PC-9 (cell line): ENCODE results near the gene CNTNAP2. TPM values are rescaled to one million over a fixed set of nuclear protein-coding genes. Genes with fewer than 3 reads are reported as not detected.

Experiments
- BruUV-seq: library from RNA; stranded (reverse); fragments of 400-500 nt; replicated peaks from 2 replicates; lab custom pipeline; 2021; lab: Mats Ljungman, UMichigan
- CTCF ChIA-PET: fragments of 300-600 bp; sonication (Branson Sonifier 250); formaldehyde crosslinking; loops from one replicate; lab custom pipeline; 2022; ENCODE audit warnings: antibody characterized with exemption; lab: Charles Lee
- POLR2A ChIA-PET: fragments of 300-600 bp; sonication (Branson Sonifier 250); formaldehyde crosslinking; loops from one replicate; lab custom pipeline; 2022; ENCODE audit warnings: antibody characterized with exemption; ENCODE audit not compliant: unreplicated experiment; lab: Charles Lee
- DNase-seq, 2 experiments: peaks; one replicate each; pipeline versions ENCODE4 v3.0.0 to v3.0.0-alpha.2; 2015 to 2022; ENCODE audit warnings: mixed read lengths in 1 of 2
- H2AFZ ChIP-seq: fragments of 200-600 bp; sonication (generic); 2 replicates; pipeline ENCODE4 v1.8.1; 2017; ENCODE audit warnings: antibody characterized with exemption
- H3F3A ChIP-seq: fragments of 200-600 bp; sonication (generic); 2 replicates; pipeline ENCODE4 v1.8.1; 2017; ENCODE audit warnings: antibody characterized with exemption, mild to moderate bottlenecking, low read depth; ENCODE audit not compliant: insufficient read depth
- H3K27ac ChIP-seq: fragments of 200-600 bp; sonication (generic); 2 replicates; pipeline ENCODE4 v1.6.1; 2016; ENCODE audit warnings: mixed run types
- H3K27me3 ChIP-seq: fragments of 200-600 bp; sonication (generic); 2 replicates; pipeline ENCODE4 v1.6.1; 2016; ENCODE audit warnings: low read depth, mixed run types; ENCODE audit not compliant: insufficient read depth
- H3K36me3 ChIP-seq: fragments of 200-600 bp; sonication (generic); 2 replicates; pipeline ENCODE4 v1.6.1; 2016; ENCODE audit warnings: low read depth, mixed run types
- H3K4me1 ChIP-seq: fragments of 200-600 bp; sonication (generic); replicated peaks from 2 replicates; pipeline ENCODE4 v1.6.1; 2016; ENCODE audit warnings: mixed run types; ENCODE audit not compliant: insufficient read depth
- H3K4me2 ChIP-seq: fragments of 200-600 bp; sonication (generic); 2 replicates; pipeline ENCODE4 v1.6.1; 2017; ENCODE audit warnings: mixed run types
- H3K4me3 ChIP-seq: fragments of 200-600 bp; sonication (generic); 2 replicates; pipeline ENCODE4 v1.6.1; 2016; ENCODE audit warnings: mixed run types
- H3K79me2 ChIP-seq: fragments of 200-600 bp; sonication (generic); 2 replicates; pipeline ENCODE4 v1.6.1; 2017; ENCODE audit warnings: low read depth, mixed run types
- H3K9me2 ChIP-seq: fragments of 200-600 bp; sonication (generic); 2 replicates; pipeline ENCODE4 v1.8.1; 2017; ENCODE audit warnings: mild to moderate bottlenecking; ENCODE audit not compliant: insufficient read depth
- H3K9me3 ChIP-seq: fragments of 200-600 bp; sonication (generic); 2 replicates; pipeline ENCODE4 v1.8.1; 2016; ENCODE audit warnings: low read depth; ENCODE audit not compliant: insufficient read depth
- H4K20me1 ChIP-seq: fragments of 200-600 bp; sonication (generic); 2 replicates; pipeline ENCODE4 v1.8.1; 2017; ENCODE audit not compliant: insufficient read depth
- EZH2 ChIP-seq: fragments of 200-600 bp; sonication (generic); IDR thresholded peaks from 2 replicates; pipeline ENCODE4 v1.8.0; 2017; ENCODE audit warnings: antibody characterized with exemption, low read depth
- intact Hi-C: fragments of 100-400 bp; cut with micrococcal nuclease; formaldehyde crosslinking; loops from one replicate; pipeline ENCODE4 v1.10.0; 2022; ENCODE audit not compliant: unreplicated experiment
- total RNA-seq: library from RNA; stranded (reverse); gene quantifications from 2 replicates; pipeline ENCODE4 v1.2.3, GENCODE V29; 2021
- TF ChIP-seq, protein P1 (sequence below): fragments of 200-600 bp; sonication (generic); conservative IDR thresholded peaks from 2 replicates; pipeline ENCODE4 v1.6.1; 2017; ENCODE audit warnings: mixed run types, antibody characterized with exemption, mild to moderate bottlenecking, moderate library complexity

Gene CNTNAP2
- total RNA-seq, 1 experiment from 2014 or later, result not detected

DNA sequence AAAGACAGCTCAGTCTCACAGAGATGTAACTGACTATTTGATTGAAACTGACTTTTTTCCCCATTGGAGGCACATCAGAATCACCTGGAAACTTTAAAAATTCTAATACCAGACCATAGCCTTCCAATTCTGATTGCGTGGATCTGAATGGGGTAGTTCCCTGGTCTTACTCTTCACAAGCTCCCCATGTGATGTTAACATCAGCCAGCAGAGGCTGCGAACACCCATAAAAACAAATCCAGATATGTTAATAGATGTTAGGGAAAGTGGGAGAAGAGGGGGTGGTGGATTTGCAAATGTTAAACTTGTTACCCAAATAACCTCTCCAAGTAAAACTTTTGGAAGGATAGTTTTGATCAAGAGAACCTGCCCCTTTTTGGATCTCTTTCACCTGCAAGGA, 1133.4 kb downstream of the CNTNAP2 start:
- no peaks in the 10 kb centered on the region for H3F3A ChIP-seq
- DNase-seq, result no peak
- CTCF ChIA-PET, result no interaction called here
- H3K79me2 ChIP-seq, result no peaks in the 10 kb centered on the region
- H3K4me3 ChIP-seq, result no peak overlapping the region
- no peaks in the 10 kb centered on the region for H3K4me1 ChIP-seq
- H3K36me3 ChIP-seq, result no peaks in the 10 kb centered on the region
- TF ChIP-seq, protein P1, sequence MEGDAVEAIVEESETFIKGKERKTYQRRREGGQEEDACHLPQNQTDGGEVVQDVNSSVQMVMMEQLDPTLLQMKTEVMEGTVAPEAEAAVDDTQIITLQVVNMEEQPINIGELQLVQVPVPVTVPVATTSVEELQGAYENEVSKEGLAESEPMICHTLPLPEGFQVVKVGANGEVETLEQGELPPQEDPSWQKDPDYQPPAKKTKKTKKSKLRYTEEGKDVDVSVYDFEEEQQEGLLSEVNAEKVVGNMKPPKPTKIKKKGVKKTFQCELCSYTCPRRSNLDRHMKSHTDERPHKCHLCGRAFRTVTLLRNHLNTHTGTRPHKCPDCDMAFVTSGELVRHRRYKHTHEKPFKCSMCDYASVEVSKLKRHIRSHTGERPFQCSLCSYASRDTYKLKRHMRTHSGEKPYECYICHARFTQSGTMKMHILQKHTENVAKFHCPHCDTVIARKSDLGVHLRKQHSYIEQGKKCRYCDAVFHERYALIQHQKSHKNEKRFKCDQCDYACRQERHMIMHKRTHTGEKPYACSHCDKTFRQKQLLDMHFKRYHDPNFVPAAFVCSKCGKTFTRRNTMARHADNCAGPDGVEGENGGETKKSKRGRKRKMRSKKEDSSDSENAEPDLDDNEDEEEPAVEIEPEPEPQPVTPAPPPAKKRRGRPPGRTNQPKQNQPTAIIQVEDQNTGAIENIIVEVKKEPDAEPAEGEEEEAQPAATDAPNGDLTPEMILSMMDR, result no peak
- no peak for TF ChIP-seq EZH2
- no peak overlapping the region for H2AFZ ChIP-seq
- POLR2A ChIA-PET, result no interaction called here
- no TSS peak for BruUV-seq
- 0 out of 2 replicates have a peak, but pooled peaks cover 4% of the 10 kb centered on the region for H4K20me1 ChIP-seq
- no peak overlapping the region for H3K4me2 ChIP-seq
- no peak overlapping the region for H3K27ac ChIP-seq
- no peaks in the 10 kb centered on the region for H3K27me3 ChIP-seq
- H3K9me3 ChIP-seq, result no peaks in the 10 kb centered on the region
- intact Hi-C loops, result loop anchor here (10.0 kb wide), 1 partner anchor 1015 kb away; no protein-coding TSS in a partner anchor
- no peaks in the 10 kb centered on the region for H3K9me2 ChIP-seq

DNA sequence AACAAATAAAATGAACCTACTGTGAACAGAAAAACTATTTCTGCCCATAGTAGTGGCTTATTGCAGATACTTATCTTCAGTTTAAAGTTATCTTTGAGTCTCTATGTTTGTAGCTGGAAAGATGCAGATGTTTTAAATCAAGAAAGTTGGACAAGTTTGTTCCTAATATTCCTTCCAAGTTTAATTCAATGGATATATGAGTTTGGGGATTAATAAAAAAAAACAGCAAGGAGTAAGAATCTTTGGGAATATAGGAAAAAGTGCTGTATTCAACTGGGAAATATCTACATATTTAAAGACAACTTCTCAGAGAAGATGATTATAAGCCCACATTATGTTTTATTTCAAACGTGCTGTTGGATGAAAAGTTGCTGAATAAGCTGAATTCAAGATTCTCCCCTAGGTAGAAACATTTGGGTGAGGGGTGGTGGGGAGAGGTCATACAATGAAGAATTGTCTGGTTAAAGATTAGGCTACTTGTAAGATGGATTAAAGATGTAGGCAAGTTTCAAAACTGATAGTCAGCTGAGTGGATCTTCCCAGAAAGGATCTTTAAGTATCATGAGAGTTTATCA, 1135.2 kb downstream of the CNTNAP2 start:
- H3K27ac ChIP-seq, result no peak overlapping the region
- no peaks in the 10 kb centered on the region for H3F3A ChIP-seq
- no peaks in the 10 kb centered on the region for H3K27me3 ChIP-seq
- H3K79me2 ChIP-seq, result no peaks in the 10 kb centered on the region
- no peak overlapping the region for H3K4me2 ChIP-seq
- H3K4me3 ChIP-seq, result no peak overlapping the region
- H3K36me3 ChIP-seq, result no peaks in the 10 kb centered on the region
- H3K4me1 ChIP-seq, result no peaks in the 10 kb centered on the region
- H4K20me1 ChIP-seq, result 0 out of 2 replicates have a peak, but pooled peaks cover 4% of the 10 kb centered on the region
- H3K9me3 ChIP-seq, result no peaks in the 10 kb centered on the region
- no peak for TF ChIP-seq EZH2
- TF ChIP-seq, protein P1, result no peak
- ChIA-PET CTCF (interaction anchor here (0.6 kb wide), 1 partner anchor 868 kb away, joined by 3 read pairs; no protein-coding TSS in a partner anchor), POLR2A (no interaction called here)
- H3K9me2 ChIP-seq, result no peaks in the 10 kb centered on the region
- BruUV-seq, result no TSS peak
- no peak for DNase-seq
- H2AFZ ChIP-seq, result no peak overlapping the region
- intact Hi-C loops, result no loop called here

DNA sequence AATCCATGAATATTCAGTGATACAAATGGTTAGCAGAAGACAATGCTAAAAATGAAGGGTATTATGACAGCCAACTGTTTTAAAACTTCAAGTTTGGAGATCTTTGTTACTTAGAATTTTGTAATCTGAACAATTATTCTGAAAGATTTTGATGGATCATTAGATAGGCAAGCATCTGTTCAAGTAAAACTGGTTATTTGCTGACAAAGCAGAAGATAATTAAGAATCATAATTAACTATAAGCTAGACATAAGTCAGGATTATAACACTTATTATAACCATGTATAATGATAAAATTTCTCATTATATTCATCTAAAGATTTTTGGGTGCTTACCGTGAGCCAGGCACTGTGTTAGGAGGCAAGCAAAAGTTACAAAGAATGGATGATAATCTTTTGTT, 1145.1 kb downstream of the CNTNAP2 start:
- no peaks in the 10 kb centered on the region for H3K4me1 ChIP-seq
- H3F3A ChIP-seq, result no peaks in the 10 kb centered on the region
- ChIA-PET CTCF (no interaction called here), POLR2A (no interaction called here)
- no peaks in the 10 kb centered on the region for H3K9me2 ChIP-seq
- no peaks in the 10 kb centered on the region for H3K36me3 ChIP-seq
- H2AFZ ChIP-seq, result no peak overlapping the region
- no peaks in the 10 kb centered on the region for H4K20me1 ChIP-seq
- H3K4me2 ChIP-seq, result no peak overlapping the region
- H3K27me3 ChIP-seq, result no peaks in the 10 kb centered on the region
- H3K9me3 ChIP-seq, result no peaks in the 10 kb centered on the region
- intact Hi-C loops, result no loop called here
- no peaks in the 10 kb centered on the region for H3K79me2 ChIP-seq
- BruUV-seq, result no TSS peak
- TF ChIP-seq EZH2, result no peak
- TF ChIP-seq, protein P1, result no peak
- H3K4me3 ChIP-seq, result no peak overlapping the region
- H3K27ac ChIP-seq, result no peak overlapping the region
- DNase-seq, result no peak
